GM19468 (cell line): ENCODE data around the gene BOK.
"Not testable (repeated sequence)": the region's sequence is repeated elsewhere in the genome, so short reads cannot be mapped to it uniquely, and the experiment has no call there.

Experiments
- ATAC-seq: cut with Tn5 transposase; IDR thresholded peaks from one replicate; pipeline ENCODE4 v1.9.1; 2021; ENCODE audit warnings: mild to moderate bottlenecking, moderate library complexity, moderate number of reproducible peaks; ENCODE audit not compliant: unreplicated experiment; ENCODE audit errors: extremely low read depth

The BOK gene

GRCh38 chr2:241558532-241559322, at the start of gene BOK:
Gene BOK (plus strand): TSS chr2:241558745. CDS start chr2:241559484, 739 bp downstream.
- no peak for ATAC-seq

- no peak for ATAC-seq
These were observed 49.3 kb upstream of the BOK start for GRCh38 chr2:241509155-241509784.

- no peak for ATAC-seq
These were observed 47.3 kb upstream of the BOK start for GRCh38 chr2:241511091-241511741.

- ATAC-seq = no peak
These were observed 44.0 kb upstream of the BOK start for GRCh38 chr2:241514553-241514952.

GRCh38 chr2:241514986-241515737, 43.4 kb upstream of the BOK start:
- ATAC-seq = no peak

- no peak for ATAC-seq
These were observed 42.0 kb upstream of the BOK start for GRCh38 chr2:241516520-241516965.

- no peak for ATAC-seq
These were observed 41.2 kb upstream of the BOK start for GRCh38 chr2:241517297-241517696.

- ATAC-seq = no peak
These were observed 38.9 kb upstream of the BOK start for GRCh38 chr2:241519669-241520068.

- no peak for ATAC-seq
These were observed 36.1 kb upstream of the BOK start for GRCh38 chr2:241522477-241522876.

GRCh38 chr2:241525818-241526780, 32.4 kb upstream of the BOK start:
- ATAC-seq = not testable (repeated sequence)

- ATAC-seq = no peak
These were observed 28.0 kb upstream of the BOK start for GRCh38 chr2:241530571-241530970.

- ATAC-seq = no peak
These were observed 27.3 kb upstream of the BOK start for GRCh38 chr2:241531161-241531722.

- no peak for ATAC-seq
These were observed 26.4 kb upstream of the BOK start for GRCh38 chr2:241532168-241532567.

- no peak for ATAC-seq
These were observed 25.6 kb upstream of the BOK start for GRCh38 chr2:241532733-241533601.

GRCh38 chr2:241534293-241534692, 24.3 kb upstream of the BOK start:
- ATAC-seq = no peak

- ATAC-seq = no peak
These were observed 23.7 kb upstream of the BOK start for GRCh38 chr2:241534701-241535375.

GRCh38 chr2:241535871-241536655, 22.5 kb upstream of the BOK start:
- no peak for ATAC-seq
